HG03571 (cell line): Measurements from ENCODE around the gene BRIP1.
"Not testable (repeated sequence)": the region's sequence is repeated elsewhere in the genome, so short reads cannot be mapped to it uniquely, and the experiment has no call there.

Source experiments
- ATAC-seq: cut with Tn5 transposase; IDR thresholded peaks from one replicate; pipeline ENCODE4 v1.9.1; 2021; ENCODE audit not compliant: unreplicated experiment

Gene BRIP1

GRCh38 chr17:61867033-61867432, 3.7 kb upstream of the BRIP1 start:
- no peak for ATAC-seq

- peak; percentile 8 for ATAC-seq
These were observed 436 bp upstream of the BRIP1 start for GRCh38 chr17:61863801-61864126.

GRCh38 chr17:61862105-61862574, 1.2 kb downstream of the BRIP1 start:
- no peak for ATAC-seq

- not testable (repeated sequence) for ATAC-seq
These were observed 2.9 kb downstream of the BRIP1 start for GRCh38 chr17:61860397-61860796.

- ATAC-seq = no peak
These were observed 7.3 kb downstream of the BRIP1 start for GRCh38 chr17:61856035-61856434.

GRCh38 chr17:61852857-61853256, 10.5 kb downstream of the BRIP1 start:
- no peak for ATAC-seq

GRCh38 chr17:61849674-61850073, 13.7 kb downstream of the BRIP1 start:
- no peak for ATAC-seq

- ATAC-seq = no peak
These were observed 14.4 kb downstream of the BRIP1 start for GRCh38 chr17:61848896-61849295.

- ATAC-seq = no peak
These were observed 15.1 kb downstream of the BRIP1 start for GRCh38 chr17:61848247-61848646.

GRCh38 chr17:61847659-61848058, 15.7 kb downstream of the BRIP1 start:
- no peak for ATAC-seq

GRCh38 chr17:61846761-61847375, 16.5 kb downstream of the BRIP1 start:
- ATAC-seq = no peak

- no peak for ATAC-seq
These were observed 17.2 kb downstream of the BRIP1 start for GRCh38 chr17:61846088-61846487.

GRCh38 chr17:61843435-61843834, 19.9 kb downstream of the BRIP1 start:
- no peak for ATAC-seq

GRCh38 chr17:61842899-61843298, 20.4 kb downstream of the BRIP1 start:
- ATAC-seq = no peak

GRCh38 chr17:61839300-61839786, 24.0 kb downstream of the BRIP1 start:
- no peak for ATAC-seq

GRCh38 chr17:61837175-61838051, 25.9 kb downstream of the BRIP1 start:
- ATAC-seq = no peak

- no peak for ATAC-seq
These were observed 26.8 kb downstream of the BRIP1 start for GRCh38 chr17:61836266-61837174.

- ATAC-seq = no peak
These were observed 27.7 kb downstream of the BRIP1 start for GRCh38 chr17:61835606-61836005.

GRCh38 chr17:61834610-61835009, 28.7 kb downstream of the BRIP1 start:
- ATAC-seq = no peak

- no peak for ATAC-seq
These were observed 29.7 kb downstream of the BRIP1 start for GRCh38 chr17:61833536-61834193.

GRCh38 chr17:61832463-61832862, 30.9 kb downstream of the BRIP1 start:
- ATAC-seq = no peak
